HEK293T (cell line): Measurements from ENCODE around the gene INSIG2.

Source experiments
- ARNT ChIP-seq: fragments of 450-650 bp; IDR thresholded peaks from 2 replicates; pipeline ENCODE4 v1.6.1; 2017; ENCODE audit warnings: mild to moderate bottlenecking
- CTBP1 ChIP-seq: fragments of 450-650 bp; IDR thresholded peaks from 2 replicates; pipeline ENCODE4 v1.6.1; 2016; ENCODE audit warnings: borderline replicate concordance
- ELF4 ChIP-seq: fragments of 450-650 bp; IDR thresholded peaks from 2 replicates; pipeline ENCODE4 v1.6.1; 2017; ENCODE audit warnings: antibody characterized with exemption
- FOXA1 ChIP-seq: fragments of 450-650 bp; IDR thresholded peaks from 2 replicates; pipeline ENCODE4 v1.6.1; 2016; ENCODE audit warnings: mild to moderate bottlenecking
- FOXK2 ChIP-seq: fragments of 450-650 bp; IDR thresholded peaks from 2 replicates; pipeline ENCODE4 v1.6.1; 2016; ENCODE audit warnings: mild to moderate bottlenecking
- FOXM1 ChIP-seq: fragments of 450-650 bp; IDR thresholded peaks from 2 replicates; pipeline ENCODE4 v1.6.1; 2017; ENCODE audit warnings: mild to moderate bottlenecking, borderline replicate concordance
- HDGF ChIP-seq: fragments of 450-650 bp; IDR thresholded peaks from 2 replicates; pipeline ENCODE4 v1.6.1; 2017; ENCODE audit warnings: antibody characterized with exemption, borderline replicate concordance
- L3MBTL2 ChIP-seq: fragments of 450-650 bp; conservative IDR thresholded peaks from 2 replicates; pipeline ENCODE4 v1.6.1; 2016; ENCODE audit warnings: mild to moderate bottlenecking
- LEF1 ChIP-seq: fragments of 450-650 bp; IDR thresholded peaks from 2 replicates; pipeline ENCODE4 v1.6.1; 2017; ENCODE audit warnings: mild to moderate bottlenecking, borderline replicate concordance
- SP1 ChIP-seq: fragments of 450-650 bp; IDR thresholded peaks from 2 replicates; pipeline ENCODE4 v1.6.1; 2017
- SUZ12 ChIP-seq: fragments of 450-650 bp; IDR thresholded peaks from 2 replicates; pipeline ENCODE4 v1.6.1; 2016; ENCODE audit warnings: mild to moderate bottlenecking
- ZNF384 ChIP-seq: fragments of 450-650 bp; IDR thresholded peaks from 2 replicates; pipeline ENCODE4 v1.6.1; 2016
- TF ChIP-seq, protein P1 (sequence below): fragments of 450-650 bp; IDR thresholded peaks from 2 replicates; pipeline ENCODE4 v1.6.1; 2016

DNA sequence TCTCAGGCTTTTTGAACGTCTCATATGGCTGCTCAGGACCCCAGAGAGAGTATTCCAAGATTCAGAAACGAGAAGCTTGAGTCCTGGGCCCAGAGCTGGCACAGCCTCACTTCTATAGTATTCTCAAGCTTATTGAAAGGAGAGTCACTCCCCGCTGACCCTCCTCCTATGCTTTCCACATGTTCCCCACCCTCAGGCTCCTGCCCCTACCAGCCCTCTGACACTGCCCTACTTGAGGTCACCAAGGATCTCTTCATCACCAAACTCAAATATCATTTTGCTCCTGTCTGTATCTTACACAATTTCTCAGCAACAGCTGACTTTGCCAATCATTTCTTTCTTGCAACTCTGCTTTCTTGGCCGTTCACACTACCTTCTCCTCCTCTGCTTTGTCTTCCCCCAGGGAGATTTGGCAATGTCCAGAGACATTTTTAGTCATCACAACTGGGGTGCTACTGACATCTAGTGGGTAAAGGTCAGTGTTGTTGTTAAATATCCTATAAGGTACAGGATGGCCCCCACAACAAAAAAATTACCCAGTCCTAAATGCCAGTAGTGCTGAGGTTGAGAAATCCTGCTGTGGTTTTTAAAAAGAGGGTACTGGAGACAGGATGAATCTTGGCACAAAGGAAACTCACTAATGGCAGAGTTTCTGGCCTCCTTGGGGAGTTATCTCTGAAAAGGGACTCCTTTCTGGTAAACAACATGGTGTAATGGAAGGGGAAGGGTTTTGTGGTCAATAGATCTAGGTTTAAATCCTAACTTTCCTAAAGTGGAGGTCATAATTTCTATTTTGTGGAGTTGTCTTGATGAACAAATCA is 26.9 kb upstream of the INSIG2 start:
- TF ChIP-seq FOXA1 (no peak), L3MBTL2 (no peak), SUZ12 (no peak), SP1 (no peak), ZNF384 (no peak), LEF1 (no peak), FOXK2 (no peak), ELF4 (no peak), ARNT (no peak), FOXM1 (no peak), CTBP1 (no peak), HDGF (no peak)
- TF ChIP-seq, protein P1, sequence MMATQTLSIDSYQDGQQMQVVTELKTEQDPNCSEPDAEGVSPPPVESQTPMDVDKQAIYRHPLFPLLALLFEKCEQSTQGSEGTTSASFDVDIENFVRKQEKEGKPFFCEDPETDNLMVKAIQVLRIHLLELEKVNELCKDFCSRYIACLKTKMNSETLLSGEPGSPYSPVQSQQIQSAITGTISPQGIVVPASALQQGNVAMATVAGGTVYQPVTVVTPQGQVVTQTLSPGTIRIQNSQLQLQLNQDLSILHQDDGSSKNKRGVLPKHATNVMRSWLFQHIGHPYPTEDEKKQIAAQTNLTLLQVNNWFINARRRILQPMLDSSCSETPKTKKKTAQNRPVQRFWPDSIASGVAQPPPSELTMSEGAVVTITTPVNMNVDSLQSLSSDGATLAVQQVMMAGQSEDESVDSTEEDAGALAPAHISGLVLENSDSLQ: no peak
